ENCODE measurements around the gene PDZD7.

PDZD7 gene

GRCh38 chr10:100970076-100970913 is 60.6 kb downstream of the PDZD7 start:
- in situ Hi-C loops (cut with HindIII; ENCODE audit: low sequenced_read_pairs): no loop called here

- in situ Hi-C loops (cut with HindIII; ENCODE audit: low sequenced_read_pairs): no loop called here
Observed at GRCh38 chr10:100969187-100970075, 61.5 kb downstream of the PDZD7 start, which contains the start of gene SEMA4G. SEMA4G (plus strand) TSS chr10:100969504; CDS start chr10:100972913, 3,409 bp downstream.

GRCh38 chr10:100968863-100969186 is 62.1 kb downstream of the PDZD7 start:
- in situ Hi-C loops (cut with HindIII; ENCODE audit: low sequenced_read_pairs): no loop called here

GRCh38 chr10:100968062-100968736 is 62.7 kb downstream of the PDZD7 start:
- in situ Hi-C loops (cut with HindIII; ENCODE audit: low sequenced_read_pairs): no loop called here

GRCh38 chr10:100967332-100967731 is 63.6 kb downstream of the PDZD7 start:
- in situ Hi-C loops (cut with HindIII; ENCODE audit: low sequenced_read_pairs): no loop called here

- in situ Hi-C loops (cut with HindIII; ENCODE audit: low sequenced_read_pairs): no loop called here
Observed at GRCh38 chr10:100966887-100967286, 64.0 kb downstream of the PDZD7 start.

- in situ Hi-C loops (cut with HindIII; ENCODE audit: low sequenced_read_pairs): no loop called here
Observed at GRCh38 chr10:100965820-100966219, 65.1 kb downstream of the PDZD7 start.

- in situ Hi-C loops (cut with HindIII; ENCODE audit: low sequenced_read_pairs): no loop called here
Observed at GRCh38 chr10:100963826-100964225, 67.1 kb downstream of the PDZD7 start.

GRCh38 chr10:100962351-100963080 is 68.4 kb downstream of the PDZD7 start:
- in situ Hi-C loops (cut with HindIII; ENCODE audit: low sequenced_read_pairs): no loop called here

GRCh38 chr10:100960251-100960650 is 70.7 kb downstream of the PDZD7 start:
- in situ Hi-C loops (cut with HindIII; ENCODE audit: low sequenced_read_pairs): no loop called here
